Coronary artery (tissue), 2 donors: ENCODE results near the gene NLRP3.
"Not testable (repeated sequence)": the region's sequence is repeated elsewhere in the genome, so short reads cannot be mapped to it uniquely, and the experiment has no call there.

Experiments
- DNase-seq: peaks from one replicate; pipeline ENCODE4 v3.0.0-alpha.2; 2017; ENCODE audit warnings: low spot score
- H3K27ac ChIP-seq, 2 donors: fragments of 200-600 bp; sonication (generic); one replicate each; pipeline ENCODE4 v1.5.1; 2016 to 2019
- H3K4me3 ChIP-seq: fragments of 200-600 bp; sonication (generic); 2 replicates; pipeline ENCODE4 v1.5.1; 2016; ENCODE audit warnings: mild to moderate bottlenecking, moderate library complexity
- CTCF ChIP-seq: fragments of 200-600 bp; sonication (generic); IDR thresholded peaks from one replicate; pipeline ENCODE4 v1.5.1; 2019; ENCODE audit warnings: antibody characterized with exemption

NLRP3 gene

GRCh38 chr1:247471445-247472016, 55.6 kb downstream of the NLRP3 start:
- Histone ChIP-seq H3K4me3 (no peak overlapping the region), H3K27ac (no peak overlapping the region)
- no peak for TF ChIP-seq CTCF
- no peak for DNase-seq

GRCh38 chr1:247472035-247472434, 56.1 kb downstream of the NLRP3 start:
- H3K27ac ChIP-seq = no peak overlapping the region
- no peak for TF ChIP-seq CTCF
- DNase-seq = no peak
- no peak overlapping the region for H3K4me3 ChIP-seq

- DNase-seq = no peak
- TF ChIP-seq CTCF = no peak
- no peak overlapping the region for H3K27ac ChIP-seq
- no peak overlapping the region for H3K4me3 ChIP-seq
Measured at GRCh38 chr1:247474367-247474766, 58.4 kb downstream of the NLRP3 start.

GRCh38 chr1:247475793-247476192, 59.8 kb downstream of the NLRP3 start:
- no peak for TF ChIP-seq CTCF
- H3K27ac ChIP-seq = no peak overlapping the region
- DNase-seq = no peak
- H3K4me3 ChIP-seq = no peak overlapping the region

- H3K27ac ChIP-seq, H3K4me3 ChIP-seq, DNase-seq: not testable (repeated sequence)
Measured at GRCh38 chr1:247476328-247477058, 60.5 kb downstream of the NLRP3 start.

- no peak for TF ChIP-seq CTCF
- Histone ChIP-seq H3K4me3 (no peak overlapping the region), H3K27ac (no peak overlapping the region)
- DNase-seq = no peak
Measured at GRCh38 chr1:247482747-247483146, 66.8 kb downstream of the NLRP3 start.

GRCh38 chr1:247487057-247487456, 71.1 kb downstream of the NLRP3 start:
- DNase-seq = no peak
- H3K27ac ChIP-seq = no peak overlapping the region
- no peak for TF ChIP-seq CTCF

More at GRCh38 chr1:247487057-247487456, 71.1 kb downstream of the NLRP3 start:
- no peak overlapping the region for H3K4me3 ChIP-seq
